Kasumi-1 (cell line): ENCODE data around the gene ZFX.
A peak's percentile ranks its signal among the peaks of the same experiment; 100 is the strongest.

ENCODE experiments used
- DNase-seq, 2 experiments: peaks; one replicate each; lab custom pipeline; 2025; lab: John Stamatoyannopoulos, UW

The ZFX gene

GRCh38 chrX:24241822-24242648 is 92.5 kb downstream of the ZFX start:
- peak; percentile 39 to 48 for DNase-seq

- DNase-seq = no peak
Measured at GRCh38 chrX:24242649-24243175, 93.2 kb downstream of the ZFX start.

GRCh38 chrX:24243188-24243587 is 93.7 kb downstream of the ZFX start:
- DNase-seq = no peak

GRCh38 chrX:24243692-24244091 is 94.2 kb downstream of the ZFX start:
- DNase-seq = no peak

- DNase-seq = no peak
Measured at GRCh38 chrX:24245202-24245601, 95.7 kb downstream of the ZFX start.

- no peak for DNase-seq
Measured at GRCh38 chrX:24248042-24248441, 98.5 kb downstream of the ZFX start.

- no peak for DNase-seq
Measured at GRCh38 chrX:24253030-24253429, 103.5 kb downstream of the ZFX start.

GRCh38 chrX:24253469-24253868 is 103.9 kb downstream of the ZFX start:
- no peak for DNase-seq

GRCh38 chrX:24257011-24257410 is 107.5 kb downstream of the ZFX start:
- no peak for DNase-seq

- peak; percentile 63 to 70 for DNase-seq
Measured at GRCh38 chrX:24259544-24260240, 110.2 kb downstream of the ZFX start.

- DNase-seq = peak; percentile 82 to 90
Measured at GRCh38 chrX:24260842-24261550, 111.5 kb downstream of the ZFX start.

GRCh38 chrX:24262309-24262708 is 112.8 kb downstream of the ZFX start:
- DNase-seq = no peak

GRCh38 chrX:24264383-24264782 is 114.9 kb downstream of the ZFX start:
- no peak for DNase-seq
